K562 (cell line): ENCODE results near the gene NUP88. TPM values are rescaled to one million over a fixed set of nuclear protein-coding genes. Genes with fewer than 3 reads are reported as not detected.
A peak's percentile ranks its signal among the peaks of the same experiment; 100 is the strongest.

Experiments used
- ATAC-seq: fragments of 200-7000 bp; cut with Tn5 transposase; 3 replicates; pipeline ENCODE4 v1.9.1; 2020; ENCODE audit warnings: moderate library complexity
- BruUV-seq: library from RNA; stranded (reverse); fragments of 400-500 nt; replicated peaks from 2 replicates; lab custom pipeline; 2021; lab: Mats Ljungman, UMichigan
- CTCF ChIA-PET: fragments of 300-600 bp; formaldehyde crosslinking; extraction: SDS; loops from one replicate; lab custom pipeline; 2021; ENCODE audit warnings: low intra/inter-chr PET ratio; lab: Yijun Ruan, JAX
- POLR2A ChIA-PET: fragments of 300-600, 350-650 bp; sonication (Branson Sonifier 250); formaldehyde crosslinking; extraction: SDS; loops from one replicate; lab custom pipeline; 2021; ENCODE audit warnings: antibody characterized with exemption, inconsistent platforms; lab: Yijun Ruan, JAX
- DNase-seq, 4 experiments: peaks; one replicate each; pipeline versions ENCODE4 v3.0.0 to v3.0.0-alpha.2; 2011 to 2018; ENCODE audit warnings: low spot score in 3 of 4, mixed read lengths in 3 of 4; ENCODE audit errors: extremely low read depth in 1 of 4
- FAIRE-seq: peaks from 2 replicates; lab custom pipeline; 2011; peaks lifted over from hg19 to GRCh38; lab: Jason Lieb, UNC
- H2AFZ ChIP-seq: 2 replicates; pipeline ENCODE4 v1.6.0; 2011; ENCODE audit warnings: low read depth, low read length, control low read depth, inconsistent platforms
- H3K27ac ChIP-seq: fragments of 200-600 bp; 3 replicates; pipeline ENCODE4 v1.8.0; 2011; ENCODE audit warnings: low read depth, mild to moderate bottlenecking, control low read depth, inconsistent platforms, low read length, moderate library complexity, mixed read lengths; ENCODE audit errors: extremely low read depth
- H3K27me3 ChIP-seq, 2 experiments: fragments of 300-600 bp in 1 of 2; 2 replicates in 1 of 2; 3 replicates in 1 of 2; pipeline versions ENCODE4 v1.6.0 to v1.8.0; 2011; ENCODE audit warnings: inconsistent platforms in 2 of 2, low read length in 2 of 2, mild to moderate bottlenecking in 1 of 2, mixed read lengths in 1 of 2, moderate library complexity in 1 of 2; ENCODE audit not compliant: control insufficient read depth in 2 of 2, insufficient read depth in 2 of 2
- H3K36me3 ChIP-seq: fragments of 300-600 bp; 3 replicates; pipeline ENCODE4 v1.8.0; 2011; ENCODE audit warnings: mild to moderate bottlenecking, low read length, inconsistent platforms; ENCODE audit not compliant: control insufficient read depth, insufficient read depth
- H3K4me1 ChIP-seq, 2 experiments: fragments of 200-600 bp in 1 of 2; replicated peaks in 1 of 2; 2 replicates in 1 of 2; 3 replicates in 1 of 2; pipeline versions ENCODE4 v1.5.1 to v1.8.0; 2011; ENCODE audit warnings: inconsistent platforms in 2 of 2, low read length in 2 of 2, mild to moderate bottlenecking in 1 of 2, mixed read lengths in 1 of 2, moderate library complexity in 1 of 2; ENCODE audit not compliant: control insufficient read depth in 2 of 2, insufficient read depth in 2 of 2
- H3K4me2 ChIP-seq: 2 replicates; pipeline ENCODE4 v1.6.1; 2011; ENCODE audit warnings: low read length, control low read depth, inconsistent platforms, mixed read lengths; ENCODE audit not compliant: insufficient read depth
- H3K4me3 ChIP-seq: fragments of 200-600 bp; sonication (generic), shearing (Covaris generic); 2 replicates; pipeline ENCODE4 v1.5.1; 2016; ENCODE audit warnings: control low read depth, inconsistent platforms
- H3K79me2 ChIP-seq: fragments of 200-600 bp; 3 replicates; pipeline ENCODE4 v1.8.0; 2011; ENCODE audit warnings: low read length, inconsistent platforms; ENCODE audit not compliant: control insufficient read depth, insufficient read depth
- H3K9ac ChIP-seq, 2 experiments: 2 replicates each; pipeline versions ENCODE4 v1.6.0 to v1.6.1; 2011; ENCODE audit warnings: low read depth in 2 of 2, low read length in 2 of 2, control low read depth in 1 of 2, inconsistent platforms in 1 of 2, mild to moderate bottlenecking in 1 of 2, mixed read lengths in 1 of 2; ENCODE audit not compliant: insufficient read depth in 1 of 2
- H3K9me1 ChIP-seq: one replicate; pipeline ENCODE4 v1.6.0; 2011; ENCODE audit warnings: inconsistent platforms, mild to moderate bottlenecking, low read length, moderate library complexity; ENCODE audit not compliant: control insufficient read depth, insufficient read depth
- H3K9me3 ChIP-seq: replicated peaks from 2 replicates; pipeline ENCODE4 v1.5.1; 2011; ENCODE audit warnings: low read depth, low read length, inconsistent platforms; ENCODE audit not compliant: control insufficient read depth, insufficient read depth
- H4K20me1 ChIP-seq: replicated peaks from 2 replicates; pipeline ENCODE4 v1.6.1; 2011; ENCODE audit warnings: low read length, inconsistent platforms, mixed read lengths; ENCODE audit not compliant: control insufficient read depth, insufficient read depth
- ADNP ChIP-seq: fragments of 200-800 bp; sonication (Bioruptor generic); IDR thresholded peaks from 2 replicates; pipeline ENCODE4 v1.6.1; 2016; ENCODE audit warnings: missing genetic modification characterization, missing compliant biosample characterization
- ATF3 ChIP-seq, 2 experiments: fragments of 450-650 bp in 1 of 2; sonication (generic) in 1 of 2; formaldehyde crosslinking in 1 of 2; IDR thresholded peaks in 1 of 2; conservative IDR thresholded peaks in 1 of 2; 2 replicates each; pipeline versions ENCODE4 v1.6.1 to v1.8.1; 2016 to 2023; ENCODE audit warnings: mild to moderate bottlenecking in 2 of 2, moderate library complexity in 2 of 2, inconsistent platforms in 1 of 2, missing genetic modification reagents in 1 of 2
- BRCA1 ChIP-seq, 2 experiments: fragments of 450-650 bp in 1 of 2; sonication (generic) in 1 of 2; formaldehyde crosslinking in 1 of 2; IDR thresholded peaks; 2 replicates each; pipeline versions ENCODE4 v1.5.0 to v1.6.1; 2017 to 2020; ENCODE audit warnings: mild to moderate bottlenecking in 1 of 2, missing genetic modification reagents in 1 of 2
- FOXA3 ChIP-seq, 2 experiments: fragments of 450-650 bp in 1 of 2; sonication (generic) in 1 of 2; formaldehyde crosslinking; IDR thresholded peaks in 1 of 2; conservative IDR thresholded peaks in 1 of 2; 2 replicates each; pipeline versions ENCODE4 v1.4.0 to v1.8.0; 2020 to 2022; ENCODE audit warnings: mild to moderate bottlenecking in 2 of 2, missing genetic modification reagents in 1 of 2
- FOXK2 ChIP-seq, 2 experiments: fragments of 450-650 bp; IDR thresholded peaks in 1 of 2; conservative IDR thresholded peaks in 1 of 2; 2 replicates each; pipeline ENCODE4 v1.6.1; 2016; ENCODE audit warnings: low read depth in 2 of 2, mild to moderate bottlenecking in 1 of 2
- HMG20A ChIP-seq: fragments of 450-650 bp; formaldehyde crosslinking; conservative IDR thresholded peaks from 2 replicates; pipeline ENCODE4 v1.4.0; 2020; ENCODE audit warnings: mild to moderate bottlenecking, mixed read lengths
- HNRNPL ChIP-seq: fragments of 200-400 bp; formaldehyde crosslinking; IDR thresholded peaks from 2 replicates; pipeline ENCODE4 v1.6.1; 2017; ENCODE audit warnings: low read depth, mild to moderate bottlenecking, low read length
- PBX2 ChIP-seq, 2 experiments: IDR thresholded peaks in 1 of 2; conservative IDR thresholded peaks in 1 of 2; 2 replicates each; pipeline ENCODE4 v1.6.1; 2016; ENCODE audit warnings: low read depth in 2 of 2, mild to moderate bottlenecking in 1 of 2, missing compliant biosample characterization in 1 of 2, missing genetic modification characterization in 1 of 2, moderate library complexity in 1 of 2
- RBM25 ChIP-seq: fragments of 200-400 bp; formaldehyde crosslinking; IDR thresholded peaks from 2 replicates; pipeline ENCODE4 v1.6.1; 2018; ENCODE audit warnings: low read length, low read depth, moderate library complexity; ENCODE audit not compliant: severe bottlenecking
- RCOR1 ChIP-seq, 2 experiments: IDR thresholded peaks; 2 replicates each; pipeline ENCODE4 v1.6.1; 2012; ENCODE audit warnings: low read depth in 2 of 2, low read length in 2 of 2, borderline replicate concordance in 1 of 2, improper control_type of control experiment in 1 of 2
- XRCC5 ChIP-seq: fragments of 200-400 bp; formaldehyde crosslinking; IDR thresholded peaks from 2 replicates; pipeline ENCODE4 v1.6.1; 2017; ENCODE audit warnings: low read depth, mild to moderate bottlenecking, low read length
- ZNF280A ChIP-seq: fragments of 450-650 bp; IDR thresholded peaks from 2 replicates; pipeline ENCODE4 v1.6.1; 2018; ENCODE audit warnings: mild to moderate bottlenecking, low read depth; ENCODE audit not compliant: partially characterized antibody
- ZNF561 ChIP-seq: fragments of 450-650 bp; formaldehyde crosslinking; conservative IDR thresholded peaks from 2 replicates; pipeline ENCODE4 v1.4.0; 2020; ENCODE audit warnings: mild to moderate bottlenecking, moderate library complexity
- WGBS: fragments of 100-300 bp; shearing (Covaris generic); methylation state at CpG from one replicate; pipeline ENCODE4 v1.1.6; 2016; ENCODE audit warnings: low coverage, mixed read lengths; ENCODE audit not compliant: insufficient coverage; ENCODE audit errors: missing lambda C conversion rate; 5-methylcytosine and 5-hydroxymethylcytosine counted together
- in situ Hi-C: fragments of 300-500 bp; cut with MboI; formaldehyde crosslinking; loops from 4 replicates; pipeline ENCODE4 v1.15.0; 2018; ENCODE audit warnings: inconsistent platforms, mixed read lengths
- intact Hi-C: fragments of 100-400 bp; cut with micrococcal nuclease; formaldehyde crosslinking; loops from 2 replicates; pipeline ENCODE4 v1.14.2; 2022
- polyA plus RNA-seq, 8 experiments: library from polyadenylated mRNA; depleted of rRNA in 4 of 8; stranded (reverse) in 5 of 8; unstranded in 3 of 8; fragments of >200 nt; fragmentation: Nextera tagmentation in 2 of 8; fragmentation: Illumina TruSeq in 1 of 8; extraction: Ambion mirVana in 2 of 8; extraction: Trizol in 1 of 8; gene quantifications; 2 replicates each; pipeline versions ENCODE4 v1.2.1 to v1.2.3, GENCODE V29; 2011 to 2014; ENCODE audit warnings: inconsistent platforms in 1 of 8, missing spikeins in 1 of 8
- total RNA-seq, 7 experiments: library from RNA; depleted of rRNA in 6 of 7; stranded (reverse); fragments of >200 nt in 6 of 7; fragmentation: Illumina TruSeq in 2 of 7; extraction: Trizol in 2 of 7; gene quantifications; 2 replicates each; pipeline versions ENCODE4 v1.2.1 to v1.2.3, GENCODE V29; 2011 to 2021; ENCODE audit warnings: low replicate concordance in 1 of 7

NUP88 gene
- total and polyA plus RNA-seq, 9 of the 15 experiments (the other 6 are each of a cell fraction or from before 2014, with no cell fraction given) = 59.9 to 160 (median 119) TPM

GRCh38 chr17:5444209-5444608, 24.7 kb upstream of the NUP88 start (continued):
- TF ChIP-seq FOXA3 (CRISPR knock-in tag; conservative IDR thresholded peaks at IDR 0.05 in 1 of 2, IDR thresholded peaks at IDR 0.05 in 1 of 2) = no peak
- TF ChIP-seq, all 486 proteins: peak for 0

- H3K9ac ChIP-seq = no peak overlapping the region
- no peak overlapping the region for H3K27ac ChIP-seq
- H3K9me3 ChIP-seq = no peaks in the 10 kb centered on the region
- intact Hi-C loops (no loop called here), in situ Hi-C loops (no loop called here)
- no peak for ATAC-seq
- CTCF ChIA-PET = no interaction called here
- no peak overlapping the region for H2AFZ ChIP-seq
- no peaks in the 10 kb centered on the region for H3K9me1 ChIP-seq
- peaks cover 3 to 4% of the 10 kb centered on the region in 2 experiments; a peak in 2 of 5 replicates for H3K4me1 ChIP-seq
- DNase-seq = no peak
- peaks cover 8% of the 10 kb centered on the region for H3K79me2 ChIP-seq
- no peaks in the 10 kb centered on the region for H3K27me3 ChIP-seq
- no peak for FAIRE-seq
- peaks cover 56% of the 10 kb centered on the region; the same call in 2 of the 3 replicates for H3K36me3 ChIP-seq
- POLR2A ChIA-PET = interaction anchor here (1.2 kb wide), 1 partner anchor 16 kb away, joined by 3 read pairs; no protein-coding TSS in a partner anchor
- no TSS peak for BruUV-seq
- H3K4me2 ChIP-seq = no peak overlapping the region
- WGBS = 93% methylated on average over 5 of the region's 6 CpGs
- no peak overlapping the region for H3K4me3 ChIP-seq
- H4K20me1 ChIP-seq = no peaks in the 10 kb centered on the region
- peak in 1 of 2 experiments; percentile 20; a peak in 1 of 4 replicates for TF ChIP-seq RCOR1 (IDR thresholded peaks at IDR 0.05; ENCODE audit: borderline replicate concordance in 1 of 2, low read depth in 2 of 2, low read length in 2 of 2)
- 0 out of 2 replicates have a peak, but pooled peaks have one; percentile 42 for TF ChIP-seq ADNP (tag)
- TF ChIP-seq PBX2 (CRISPR knock-in tag; IDR thresholded peaks at IDR 0.05; ENCODE audit: low read depth) = no peak
- TF ChIP-seq PBX2 (tag; conservative IDR thresholded peaks at IDR 0.05; ENCODE audit: low read depth) = no peak
- TF ChIP-seq RBM25 = peak; percentile 66
- no peak for TF ChIP-seq HMG20A (CRISPR knock-in tag)
- no peak for TF ChIP-seq FOXK2 (conservative IDR thresholded peaks at IDR 0.05 in 1 of 2, IDR thresholded peaks at IDR 0.05 in 1 of 2; ENCODE audit: low read depth in 2 of 2)
- no peak for TF ChIP-seq ZNF561 (CRISPR knock-in tag)
- no peak for TF ChIP-seq ZNF280A
- no peak for TF ChIP-seq BRCA1 (IDR thresholded peaks at IDR 0.05)
- TF ChIP-seq BRCA1 (CRISPR knock-in tag; IDR thresholded peaks at IDR 0.05) = no peak
- no peak for TF ChIP-seq ATF3 (IDR thresholded peaks at IDR 0.05)
- no peak for TF ChIP-seq ATF3 (CRISPR knock-in tag; conservative IDR thresholded peaks at IDR 0.05)
- TF ChIP-seq XRCC5 = no peak
- TF ChIP-seq HNRNPL = no peak
Observed at GRCh38 chr17:5443728-5444127, 24.3 kb upstream of the NUP88 start.
